Nephron (organoid): Measurements from ENCODE around the gene TEX35.

Experiments
- H3K27ac Mint-ChIP-seq, 3 experiments: 2 replicates each; pipeline ENCODE4 v1.8.0; 2020; ENCODE audit warnings: mixed read lengths in 3 of 3, mild to moderate bottlenecking in 2 of 3, moderate library complexity in 1 of 3
- H3K27me3 Mint-ChIP-seq: 2 replicates; pipeline ENCODE4 v1.8.0; 2021; ENCODE audit warnings: low read depth, mild to moderate bottlenecking, moderate library complexity, mixed read lengths
- H3K36me3 Mint-ChIP-seq: 2 replicates; pipeline ENCODE4 v1.8.0; 2020; ENCODE audit warnings: low read depth, mixed read lengths
- H3K4me1 Mint-ChIP-seq: 2 replicates; pipeline ENCODE4 v1.8.0; 2020; ENCODE audit warnings: mixed read lengths
- H3K4me3 Mint-ChIP-seq, 3 experiments: 2 replicates each; pipeline ENCODE4 v1.8.0; 2020; ENCODE audit warnings: mild to moderate bottlenecking in 3 of 3, mixed read lengths in 3 of 3, moderate library complexity in 2 of 3
- H3K9me3 Mint-ChIP-seq: 2 replicates; pipeline ENCODE4 v1.8.0; 2020; ENCODE audit warnings: mixed read lengths
- TF ChIP-seq, protein P1 (sequence below), 3 experiments: fragments of 200-600 bp; sonication (generic); IDR thresholded peaks; one replicate each; pipeline ENCODE4 v1.5.0; 2021; ENCODE audit warnings: antibody characterized with exemption in 3 of 3; ENCODE audit not compliant: unreplicated experiment in 3 of 3

TEX35 gene

DNA sequence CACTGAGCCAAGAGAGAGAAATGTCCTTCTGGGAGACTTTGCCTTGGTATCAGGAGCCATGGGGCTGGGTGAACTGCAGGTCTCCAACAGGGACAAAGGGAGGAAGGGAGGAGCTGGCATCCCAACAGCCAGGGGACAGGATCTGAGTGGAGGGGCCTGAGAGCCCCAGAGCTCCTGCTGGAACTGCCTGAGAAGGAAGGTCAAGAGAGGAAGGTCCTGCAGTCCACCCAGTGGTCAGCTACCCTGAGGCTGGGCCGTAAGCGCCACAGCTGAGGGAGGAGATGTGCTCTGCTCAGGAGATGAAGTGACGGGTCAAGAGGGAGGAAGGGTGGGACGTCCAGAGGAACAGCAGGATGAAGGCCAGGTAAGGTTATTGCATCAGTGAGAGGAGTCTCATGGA is 8.6 kb upstream of the TEX35 start:
- Mint-ChIP-seq H3K4me1 (peaks cover 5% of the 10 kb centered on the region), H3K4me3 (no peak overlapping the region), H3K27ac (no peak overlapping the region), H3K36me3 (no peaks in the 10 kb centered on the region), H3K9me3 (no peaks in the 10 kb centered on the region), H3K27me3 (peaks cover 9% of the 10 kb centered on the region)
- TF ChIP-seq, protein P1, sequence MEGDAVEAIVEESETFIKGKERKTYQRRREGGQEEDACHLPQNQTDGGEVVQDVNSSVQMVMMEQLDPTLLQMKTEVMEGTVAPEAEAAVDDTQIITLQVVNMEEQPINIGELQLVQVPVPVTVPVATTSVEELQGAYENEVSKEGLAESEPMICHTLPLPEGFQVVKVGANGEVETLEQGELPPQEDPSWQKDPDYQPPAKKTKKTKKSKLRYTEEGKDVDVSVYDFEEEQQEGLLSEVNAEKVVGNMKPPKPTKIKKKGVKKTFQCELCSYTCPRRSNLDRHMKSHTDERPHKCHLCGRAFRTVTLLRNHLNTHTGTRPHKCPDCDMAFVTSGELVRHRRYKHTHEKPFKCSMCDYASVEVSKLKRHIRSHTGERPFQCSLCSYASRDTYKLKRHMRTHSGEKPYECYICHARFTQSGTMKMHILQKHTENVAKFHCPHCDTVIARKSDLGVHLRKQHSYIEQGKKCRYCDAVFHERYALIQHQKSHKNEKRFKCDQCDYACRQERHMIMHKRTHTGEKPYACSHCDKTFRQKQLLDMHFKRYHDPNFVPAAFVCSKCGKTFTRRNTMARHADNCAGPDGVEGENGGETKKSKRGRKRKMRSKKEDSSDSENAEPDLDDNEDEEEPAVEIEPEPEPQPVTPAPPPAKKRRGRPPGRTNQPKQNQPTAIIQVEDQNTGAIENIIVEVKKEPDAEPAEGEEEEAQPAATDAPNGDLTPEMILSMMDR (IDR thresholded peaks at IDR 0.05; ENCODE audit: unreplicated experiment in 3 of 3) = no peak

DNA sequence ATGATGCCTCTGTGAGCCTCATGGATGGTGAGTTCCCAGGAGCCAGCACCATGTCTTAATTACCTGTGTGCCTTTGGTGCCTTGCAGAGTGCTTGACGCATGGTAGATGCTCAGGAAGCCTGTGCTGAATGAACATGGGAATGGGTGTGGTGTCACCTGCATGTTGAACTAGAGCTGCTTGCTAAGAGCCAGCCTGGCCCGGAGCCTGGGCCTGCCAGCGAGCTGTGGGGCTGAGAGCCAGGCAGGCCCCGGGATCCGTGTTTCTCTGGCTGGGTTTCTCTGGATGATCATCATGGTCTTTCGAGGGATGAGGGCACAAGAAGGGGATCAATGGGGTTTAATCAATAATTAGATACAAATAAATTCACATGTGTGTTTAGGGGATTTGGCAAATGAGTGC is 6.7 kb upstream of the TEX35 start:
- Mint-ChIP-seq H3K4me1 (peaks cover 15% of the 10 kb centered on the region), H3K9me3 (no peaks in the 10 kb centered on the region), H3K4me3 (no peak overlapping the region), H3K27ac (no peak overlapping the region), H3K27me3 (peaks cover 5% of the 10 kb centered on the region), H3K36me3 (no peaks in the 10 kb centered on the region)
- TF ChIP-seq, protein P1 (IDR thresholded peaks at IDR 0.05; ENCODE audit: unreplicated experiment in 3 of 3) = no peak

DNA sequence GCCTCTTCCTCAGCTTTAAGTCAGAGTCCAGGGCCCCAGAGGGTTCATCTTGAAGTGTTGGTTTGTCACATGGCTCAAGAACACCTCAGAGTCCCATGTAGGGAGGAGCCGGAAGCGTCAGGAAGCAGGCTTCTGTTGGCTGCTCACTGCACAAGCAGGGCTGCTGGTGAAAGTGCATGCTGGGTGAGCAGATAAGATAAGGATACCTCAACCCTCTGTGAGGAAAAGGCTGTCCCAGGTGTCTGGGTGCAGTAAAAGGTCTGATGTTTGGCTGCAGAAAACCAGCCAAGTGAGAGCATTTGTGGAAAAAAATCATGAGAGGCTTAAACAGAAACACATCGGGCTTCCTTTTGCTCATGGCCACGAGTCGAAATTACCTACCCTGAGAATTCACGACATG is 6.2 kb upstream of the TEX35 start:
- Mint-ChIP-seq H3K9me3 (no peaks in the 10 kb centered on the region), H3K27me3 (peaks cover 6% of the 10 kb centered on the region), H3K4me1 (peaks cover 15% of the 10 kb centered on the region)

GRCh38 chr1:178509414-178510007 is 3.4 kb upstream of the TEX35 start:
- peaks cover 28% of the 10 kb centered on the region for H3K4me1 Mint-ChIP-seq
- peaks cover 8% of the 10 kb centered on the region for H3K27me3 Mint-ChIP-seq
- H3K27ac Mint-ChIP-seq = peak overlapping the region; percentile 50 to 91 (median 86)
- no peaks in the 10 kb centered on the region for H3K9me3 Mint-ChIP-seq
- no peaks in the 10 kb centered on the region for H3K36me3 Mint-ChIP-seq
- TF ChIP-seq, protein P1 (IDR thresholded peaks at IDR 0.05; ENCODE audit: unreplicated experiment in 3 of 3) = no peak
- no peak overlapping the region for H3K4me3 Mint-ChIP-seq

More for the DNA sequence above, 6.2 kb upstream of the TEX35 start:
- TF ChIP-seq, protein P1 (IDR thresholded peaks at IDR 0.05; ENCODE audit: unreplicated experiment in 3 of 3) = no peak
- Mint-ChIP-seq H3K27ac (peak overlapping the region in 1 of 3 experiments; percentile 1), H3K4me3 (no peak overlapping the region), H3K36me3 (no peaks in the 10 kb centered on the region)

- TF ChIP-seq, protein P1 (IDR thresholded peaks at IDR 0.05; ENCODE audit: unreplicated experiment in 3 of 3) = no peak
- H3K4me3 Mint-ChIP-seq = no peak overlapping the region
- H3K27me3 Mint-ChIP-seq = peaks cover 7% of the 10 kb centered on the region
- no peaks in the 10 kb centered on the region for H3K9me3 Mint-ChIP-seq
- H3K27ac Mint-ChIP-seq = peak overlapping the region in 2 of 3 experiments; percentile 86 to 91
- peaks cover 28% of the 10 kb centered on the region for H3K4me1 Mint-ChIP-seq
- no peaks in the 10 kb centered on the region for H3K36me3 Mint-ChIP-seq
Observed at GRCh38 chr1:178510155-178510554, 2.8 kb upstream of the TEX35 start.
